H1 (cell line): ENCODE results near the gene MTMR8. TPM values are rescaled to one million over a fixed set of nuclear protein-coding genes. Genes with fewer than 3 reads are reported as not detected.

ENCODE experiments used
- CTCF ChIA-PET: fragments of 300-600 bp; sonication (Branson Sonifier 250); formaldehyde crosslinking; loops from one replicate; lab custom pipeline; 2021; ENCODE audit not compliant: partially characterized antibody; lab: Charles Lee
- POLR2A ChIA-PET: fragments of 300-600 bp; sonication (Branson Sonifier 250); formaldehyde crosslinking; loops from one replicate; lab custom pipeline; 2021; ENCODE audit warnings: inconsistent platforms; ENCODE audit not compliant: partially characterized antibody; lab: Charles Lee
- DNase-seq, 2 experiments: peaks; one replicate each; pipeline versions ENCODE4 v3.0.0 to v3.0.0-alpha.2; 2010 to 2022; ENCODE audit warnings: low spot score in 2 of 2, low read depth in 1 of 2, mixed read lengths in 1 of 2
- FAIRE-seq: peaks from 2 replicates; lab custom pipeline; 2011; peaks lifted over from hg19 to GRCh38; lab: Jason Lieb, UNC
- H2AFZ ChIP-seq: 2 replicates; pipeline ENCODE4 v1.8.1; 2012; ENCODE audit warnings: low read length, inconsistent platforms
- H2AK5ac ChIP-seq: 2 replicates; pipeline ENCODE4 v1.6.1; 2013; ENCODE audit warnings: low read depth, low read length
- H2BK120ac ChIP-seq: replicated peaks from 2 replicates; pipeline ENCODE3; 2013; ENCODE audit warnings: low read depth, low read length, inconsistent platforms
- H2BK12ac ChIP-seq: 2 replicates; pipeline ENCODE4 v1.6.1; 2013; ENCODE audit warnings: low read depth, low read length
- H2BK15ac ChIP-seq: 2 replicates; pipeline ENCODE4 v1.6.1; 2013; ENCODE audit warnings: low read length
- H2BK20ac ChIP-seq: 2 replicates; pipeline ENCODE4 v1.6.1; 2013; ENCODE audit warnings: low read length
- H2BK5ac ChIP-seq: 2 replicates; pipeline ENCODE4 v1.6.1; 2013; ENCODE audit warnings: low read depth, low read length
- H3K14ac ChIP-seq: 2 replicates; pipeline ENCODE4 v1.6.1; 2013; ENCODE audit warnings: inconsistent platforms; ENCODE audit not compliant: insufficient read length
- H3K18ac ChIP-seq: 2 replicates; pipeline ENCODE4 v1.6.1; 2013; ENCODE audit warnings: low read length; ENCODE audit errors: extremely low read depth
- H3K23ac ChIP-seq: 2 replicates; pipeline ENCODE4 v1.6.1; 2013; ENCODE audit warnings: inconsistent platforms; ENCODE audit not compliant: insufficient read length
- H3K23me2 ChIP-seq: 2 replicates; pipeline ENCODE4 v1.6.1; 2013; ENCODE audit warnings: low read depth, low read length
- H3K27ac ChIP-seq: 2 replicates; pipeline ENCODE4 v1.6.1; 2011; ENCODE audit warnings: low read depth, low read length, inconsistent platforms
- H3K27me3 ChIP-seq, 4 experiments: replicated peaks in 1 of 4; 1 replicate in 1 of 4; 2 replicates in 3 of 4; pipeline versions ENCODE4 v1.6.1 to v1.8.1; 2011 to 2013; ENCODE audit warnings: low read length in 3 of 4, mild to moderate bottlenecking in 3 of 4, inconsistent platforms in 2 of 4, mixed read lengths in 2 of 4, moderate library complexity in 1 of 4; ENCODE audit not compliant: control insufficient read depth in 3 of 4, insufficient read depth in 3 of 4; ENCODE audit errors: extremely low read depth in 1 of 4
- H3K36me3 ChIP-seq, 4 experiments: 2 replicates each; pipeline versions ENCODE4 v1.6.1 to v1.8.1; 2011 to 2013; ENCODE audit warnings: mild to moderate bottlenecking in 4 of 4, low read length in 3 of 4, moderate library complexity in 2 of 4, control low read depth in 1 of 4, inconsistent platforms in 1 of 4; ENCODE audit not compliant: insufficient read depth in 4 of 4, control insufficient read depth in 2 of 4
- H3K4ac ChIP-seq: replicated peaks from 2 replicates; pipeline ENCODE3; 2013; ENCODE audit warnings: low read length, low read depth, mixed read lengths, inconsistent platforms; ENCODE audit not compliant: insufficient read length
- H3K4me1 ChIP-seq, 4 experiments: replicated peaks in 1 of 4; 1 replicate in 1 of 4; 2 replicates in 3 of 4; pipeline versions ENCODE4 v1.6.1 to v1.8.1; 2011 to 2013; ENCODE audit warnings: low read length in 3 of 4, inconsistent platforms in 2 of 4, mixed read lengths in 1 of 4; ENCODE audit not compliant: insufficient read depth in 4 of 4, control insufficient read depth in 3 of 4
- H3K4me2 ChIP-seq, 2 experiments: 2 replicates each; pipeline versions ENCODE4 v1.6.1 to v1.8.1; 2011 to 2013; ENCODE audit warnings: low read depth in 2 of 2, low read length in 2 of 2, control low read depth in 1 of 2, inconsistent platforms in 1 of 2, mild to moderate bottlenecking in 1 of 2; ENCODE audit not compliant: insufficient read depth in 1 of 2
- H3K4me3 ChIP-seq, 4 experiments: fragments of 200-600, 300-600 bp in 1 of 4; sonication (generic), shearing (Covaris generic), sonication (Bioruptor Twin) in 1 of 4; 2 replicates each; pipeline versions ENCODE4 v1.5.1 to v1.8.1; 2011 to 2016; ENCODE audit warnings: low read length in 4 of 4, low read depth in 3 of 4, control low read depth in 2 of 4, inconsistent platforms in 2 of 4, mild to moderate bottlenecking in 2 of 4, mixed read lengths in 1 of 4, moderate library complexity in 1 of 4; ENCODE audit not compliant: insufficient read depth in 2 of 4; ENCODE audit errors: extremely low read depth in 1 of 4
- H3K56ac ChIP-seq: replicated peaks from 2 replicates; pipeline ENCODE3; 2013; ENCODE audit warnings: low read depth, mild to moderate bottlenecking, mixed read lengths, low read length, inconsistent platforms; ENCODE audit not compliant: insufficient read length
- H3K79me1 ChIP-seq: 2 replicates; pipeline ENCODE4 v1.6.1; 2013; ENCODE audit warnings: low read depth, low read length, control low read depth
- H3K79me2 ChIP-seq, 2 experiments: 2 replicates each; pipeline versions ENCODE4 v1.6.1 to v1.8.1; 2012 to 2013; ENCODE audit warnings: low read length in 2 of 2, mild to moderate bottlenecking in 2 of 2, inconsistent platforms in 1 of 2; ENCODE audit not compliant: insufficient read depth in 2 of 2, control insufficient read depth in 1 of 2
- H3K9ac ChIP-seq, 4 experiments: replicated peaks in 1 of 4; 1 replicate in 1 of 4; 2 replicates in 3 of 4; pipeline versions ENCODE4 v1.6.1 to v1.8.1; 2011 to 2013; ENCODE audit warnings: low read depth in 3 of 4, low read length in 3 of 4, control low read depth in 2 of 4, mild to moderate bottlenecking in 2 of 4, moderate library complexity in 2 of 4, inconsistent platforms in 1 of 4; ENCODE audit errors: extremely low read depth in 1 of 4
- H3K9me3 ChIP-seq, 2 experiments: 2 replicates each; pipeline versions ENCODE4 v1.6.1 to v1.8.1; 2012 to 2013; ENCODE audit warnings: mild to moderate bottlenecking in 2 of 2, moderate library complexity in 2 of 2, control low read depth in 1 of 2, inconsistent platforms in 1 of 2, low read depth in 1 of 2, low read length in 1 of 2, mixed read lengths in 1 of 2; ENCODE audit not compliant: insufficient read depth in 2 of 2
- H4K20me1 ChIP-seq, 2 experiments: replicated peaks in 1 of 2; 2 replicates each; pipeline versions ENCODE3 to v1.8.1; 2011 to 2013; ENCODE audit warnings: inconsistent platforms in 2 of 2, low read length in 2 of 2, mild to moderate bottlenecking in 1 of 2; ENCODE audit not compliant: insufficient read depth in 2 of 2, control insufficient read depth in 1 of 2
- H4K5ac ChIP-seq: 2 replicates; pipeline ENCODE4 v1.6.1; 2013; ENCODE audit warnings: low read length, low read depth, mixed read lengths, inconsistent platforms; ENCODE audit not compliant: insufficient read length
- H4K8ac ChIP-seq: 2 replicates; pipeline ENCODE4 v1.8.0; 2013; ENCODE audit warnings: mild to moderate bottlenecking, moderate library complexity, low read length, inconsistent platforms; ENCODE audit not compliant: insufficient read depth; ENCODE audit errors: extremely low read depth
- H4K91ac ChIP-seq: replicated peaks from 2 replicates; pipeline ENCODE3; 2013; ENCODE audit warnings: low read length, mixed read lengths, inconsistent platforms; ENCODE audit not compliant: insufficient read length
- BACH1 ChIP-seq: IDR thresholded peaks from 2 replicates; pipeline ENCODE4 v1.6.1; 2012; ENCODE audit warnings: low read length, improper control_type of control experiment
- CEBPB ChIP-seq: IDR thresholded peaks from 2 replicates; pipeline ENCODE4 v1.6.1; 2012; ENCODE audit warnings: low read depth, low read length
- CHD2 ChIP-seq: IDR thresholded peaks from 2 replicates; pipeline ENCODE4 v1.6.1; 2012; ENCODE audit warnings: low read length, improper control_type of control experiment
- JUN ChIP-seq: IDR thresholded peaks from 2 replicates; pipeline ENCODE4 v1.6.1; 2011; ENCODE audit warnings: low read depth, mild to moderate bottlenecking, improper control_type of control experiment, low read length
- KDM1A ChIP-seq: fragments of 200-600, 300-600 bp; sonication (generic); IDR thresholded peaks from 2 replicates; pipeline ENCODE4 v1.7.1; 2016; ENCODE audit warnings: mild to moderate bottlenecking, low read length, borderline replicate concordance
- PHF8 ChIP-seq: fragments of 200-600 bp; sonication (generic); conservative IDR thresholded peaks from 2 replicates; pipeline ENCODE4 v1.7.1; 2012; ENCODE audit warnings: low read depth, mild to moderate bottlenecking, inconsistent platforms, low read length, moderate library complexity
- POLR2AphosphoS5 ChIP-seq: IDR thresholded peaks from 2 replicates; pipeline ENCODE4 v1.6.1; 2011; ENCODE audit warnings: low read depth, low read length
- RFX5 ChIP-seq: IDR thresholded peaks from 2 replicates; pipeline ENCODE4 v1.6.1; 2011; ENCODE audit warnings: low read depth, low read length, improper control_type of control experiment, borderline replicate concordance
- SIX5 ChIP-seq: IDR thresholded peaks from 2 replicates; pipeline ENCODE4 v1.6.1; 2011; ENCODE audit warnings: mild to moderate bottlenecking, low read depth, low read length
- YY1 ChIP-seq: IDR thresholded peaks from 2 replicates; pipeline ENCODE4 v1.6.1; 2011; ENCODE audit warnings: low read depth, mild to moderate bottlenecking, low read length
- WGBS, 2 experiments: shearing (Covaris generic) in 1 of 2; methylation state at CpG; one replicate each; pipeline versions ENCODE4 v1.1.6 to v1.1.7; 2013 to 2015; ENCODE audit warnings: low lambda C conversion rate in 2 of 2, mixed read lengths in 2 of 2, inconsistent platforms in 1 of 2, low coverage in 1 of 2, missing lambda C conversion rate in 1 of 2; ENCODE audit not compliant: insufficient replicate concordance in 2 of 2, insufficient coverage in 1 of 2, insufficient read length in 1 of 2; ENCODE audit errors: extremely low coverage in 1 of 2, missing lambda C conversion rate in 1 of 2; 5-methylcytosine and 5-hydroxymethylcytosine counted together
- polyA plus RNA-seq, 7 experiments: library from polyadenylated mRNA; depleted of rRNA in 3 of 7; stranded (reverse) in 5 of 7; unstranded in 2 of 7; fragments of >200 nt in 5 of 7; fragments of 200-250 nt in 2 of 7; gene quantifications; 1 replicate in 5 of 7; 2 replicates in 1 of 7; 4 replicates in 1 of 7; pipeline versions ENCODE4 v1.2.1 to v1.2.3, GENCODE V29; 2011 to 2013; ENCODE audit warnings: missing spikeins in 2 of 7, mixed read lengths in 2 of 7
- total RNA-seq: library from RNA; stranded (reverse); fragmentation: NEBNext Ultra II Directional; extraction: Animal tissue kit (Norgen Biotek cat#: 25700); gene quantifications from 2 replicates; pipeline ENCODE4 v1.2.1, GENCODE V29; 2021
- TF ChIP-seq, protein P1 (sequence below): IDR thresholded peaks from 2 replicates; pipeline ENCODE4 v1.6.1; 2012; ENCODE audit warnings: inconsistent platforms
- TF ChIP-seq, protein P2 (sequence below): IDR thresholded peaks from 2 replicates; pipeline ENCODE4 v1.6.1; 2012; ENCODE audit warnings: inconsistent platforms

MTMR8 gene
- total and polyA plus RNA-seq, 2 of the 8 experiments (the other 6 are each of a cell fraction or from before 2014, with no cell fraction given) = 1.3 to 6.3 TPM

DNA sequence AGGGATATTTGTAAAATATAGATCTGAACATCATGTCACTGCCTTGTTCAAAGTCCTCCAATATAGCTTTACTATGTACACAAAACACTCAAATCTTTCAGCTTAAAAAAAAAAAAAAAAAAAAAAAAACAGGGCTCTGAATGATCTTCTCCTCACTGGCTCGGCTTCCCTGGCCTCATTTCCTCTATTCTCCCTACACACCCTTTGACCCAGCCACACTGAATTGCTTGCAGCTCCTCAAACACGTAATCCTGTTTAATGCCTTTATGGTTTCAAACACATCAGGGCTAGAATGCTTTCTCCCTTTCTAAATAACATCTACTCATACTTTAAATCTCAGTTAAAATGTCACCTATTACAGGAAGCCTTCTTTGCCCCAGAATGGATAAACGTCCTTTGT, 60.8 kb downstream of the MTMR8 start:
- no peak overlapping the region for H2BK15ac ChIP-seq
- no peak overlapping the region for H4K8ac ChIP-seq
- ChIA-PET POLR2A (no interaction called here), CTCF (interaction anchor here (0.7 kb wide), 1 partner anchor 9 kb away, joined by 3 read pairs; no protein-coding TSS in a partner anchor)
- H3K4me1 ChIP-seq = no peaks in the 10 kb centered on the region; a peak in 1 of 7 replicates
- TF ChIP-seq RFX5 = no peak
- no peak for TF ChIP-seq YY1
- TF ChIP-seq KDM1A = no peak
- TF ChIP-seq JUN = no peak
- TF ChIP-seq PHF8 = no peak
- TF ChIP-seq CEBPB = no peak
- no peak for TF ChIP-seq POLR2AphosphoS5
- TF ChIP-seq CHD2 = no peak
- TF ChIP-seq SIX5 = no peak
- TF ChIP-seq, protein P1, sequence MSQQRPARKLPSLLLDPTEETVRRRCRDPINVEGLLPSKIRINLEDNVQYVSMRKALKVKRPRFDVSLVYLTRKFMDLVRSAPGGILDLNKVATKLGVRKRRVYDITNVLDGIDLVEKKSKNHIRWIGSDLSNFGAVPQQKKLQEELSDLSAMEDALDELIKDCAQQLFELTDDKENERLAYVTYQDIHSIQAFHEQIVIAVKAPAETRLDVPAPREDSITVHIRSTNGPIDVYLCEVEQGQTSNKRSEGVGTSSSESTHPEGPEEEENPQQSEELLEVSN = no peak
- TF ChIP-seq, protein P2, sequence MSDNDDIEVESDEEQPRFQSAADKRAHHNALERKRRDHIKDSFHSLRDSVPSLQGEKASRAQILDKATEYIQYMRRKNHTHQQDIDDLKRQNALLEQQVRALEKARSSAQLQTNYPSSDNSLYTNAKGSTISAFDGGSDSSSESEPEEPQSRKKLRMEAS = no peak
- TF ChIP-seq BACH1 = no peak
- no peak overlapping the region for H3K18ac ChIP-seq
- no peak overlapping the region for H3K4me2 ChIP-seq
- no peaks in the 10 kb centered on the region for H3K27me3 ChIP-seq
- no peaks in the 10 kb centered on the region for H4K20me1 ChIP-seq
- H3K9ac ChIP-seq = no peak overlapping the region
- no peak overlapping the region for H2AK5ac ChIP-seq
- H3K9me3 ChIP-seq = no peaks in the 10 kb centered on the region
- no peaks in the 10 kb centered on the region for H3K23me2 ChIP-seq
- no peak overlapping the region for H2BK120ac ChIP-seq
- WGBS, 2 experiments = 92% methylated on average over 3 of the region's 3 CpGs; no CpG with 5 or more reads in 1 of the 2 experiments
- no peaks in the 10 kb centered on the region for H3K36me3 ChIP-seq
- no peak overlapping the region for H3K56ac ChIP-seq
- H4K5ac ChIP-seq = no peak overlapping the region
- H3K23ac ChIP-seq = no peak overlapping the region
- H2BK12ac ChIP-seq = no peak overlapping the region
- no peak overlapping the region for H3K14ac ChIP-seq
- no peaks in the 10 kb centered on the region for H3K79me2 ChIP-seq
- DNase-seq = no peak
- H3K79me1 ChIP-seq = no peaks in the 10 kb centered on the region
- no peak overlapping the region for H3K27ac ChIP-seq
- no peak overlapping the region for H4K91ac ChIP-seq
- H2BK5ac ChIP-seq = no peak overlapping the region
- no peak overlapping the region for H2AFZ ChIP-seq
- no peak overlapping the region for H3K4ac ChIP-seq
- FAIRE-seq = no peak
- no peak overlapping the region for H3K4me3 ChIP-seq
- no peak overlapping the region for H2BK20ac ChIP-seq
